ENCODE data around the gene USH1C.

USH1C gene

DNA sequence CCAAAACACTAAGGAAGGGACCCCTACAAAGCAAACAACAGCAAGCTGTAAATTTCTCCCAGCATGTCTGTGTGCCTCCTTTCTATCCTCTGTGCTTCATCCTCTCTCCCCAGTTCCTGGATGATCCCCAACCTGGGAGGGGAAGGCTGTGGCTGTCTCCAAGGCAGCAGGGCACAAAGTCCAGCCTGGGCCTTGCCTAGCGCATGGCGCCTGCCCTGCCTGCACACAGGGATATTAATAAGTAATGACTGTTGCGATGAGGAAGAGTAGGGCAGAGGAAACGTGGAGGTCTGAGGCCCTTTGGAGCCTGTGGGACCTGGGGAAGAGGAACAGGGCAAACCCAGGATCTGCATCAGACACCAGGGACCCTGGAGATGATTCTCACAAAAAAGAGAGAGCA, 2.0 kb downstream of the USH1C start:
- Histone ChIP-seq H4K8ac (ENCODE audit: low read depth, low read length) (no peak overlapping the region), H3K27me3 (ENCODE audit: control insufficient read depth in 3 of 3, insufficient read depth in 3 of 3, low read depth in 1 of 3, low read length in 3 of 3) (peaks cover 0 to 57% (median 20%) of the 10 kb centered on the region in 3 experiments), H4K91ac (ENCODE audit: low read depth, low read length, poor library complexity) (no peak overlapping the region), H3K14ac (ENCODE audit: low read length) (no peak overlapping the region), H2BK15ac (ENCODE audit: low read length) (no peak overlapping the region), H3K4me3 (ENCODE audit: low read length in 2 of 2) (no peak overlapping the region), H2AFZ (ENCODE audit: low read length) (no peak overlapping the region), H2BK12ac (ENCODE audit: low read length) (no peak overlapping the region), H3K9me3 (replicated peaks in 1 of 2; ENCODE audit: control insufficient read depth in 2 of 2, insufficient read depth in 1 of 2, low read depth in 1 of 2, low read length in 2 of 2) (no peaks in the 10 kb centered on the region), H3K36me3 (replicated peaks in 1 of 2; ENCODE audit: control insufficient read depth in 2 of 2, insufficient read depth in 2 of 2, low read length in 2 of 2) (no peaks in the 10 kb centered on the region), H3K4me2 (ENCODE audit: insufficient read depth, low read length, poor library complexity, severe bottlenecking) (no peak overlapping the region), H2BK120ac (ENCODE audit: low read depth, low read length) (no peak overlapping the region), H3K23ac (ENCODE audit: low read depth, low read length, poor library complexity) (no peak overlapping the region), H3K4ac (ENCODE audit: low read length) (no peak overlapping the region), H3K27ac (replicated peaks; ENCODE audit: low read length) (no peak overlapping the region), H3K18ac (ENCODE audit: low read length) (no peak overlapping the region), H2BK5ac (ENCODE audit: low read length) (no peak overlapping the region), H3K79me1 (ENCODE audit: low read depth, low read length) (no peaks in the 10 kb centered on the region), H3K4me1 (ENCODE audit: control insufficient read depth in 2 of 2, insufficient read depth in 1 of 2, low read depth in 1 of 2, low read length in 2 of 2) (peaks cover 0 to 3% of the 10 kb centered on the region in 2 donors), H2AK5ac (ENCODE audit: low read depth, low read length) (no peak overlapping the region), H3K9ac (ENCODE audit: low read depth, low read length, poor library complexity) (peak overlapping the region; percentile 51)
- no peak for DNase-seq (ENCODE audit: low spot score)
- WGBS, 2 donors (ENCODE audit: extremely low coverage in 2 of 2, insufficient read length in 2 of 2, insufficient replicate concordance in 1 of 2) = no CpG with 5 or more reads among the region's 4 CpGs

DNA sequence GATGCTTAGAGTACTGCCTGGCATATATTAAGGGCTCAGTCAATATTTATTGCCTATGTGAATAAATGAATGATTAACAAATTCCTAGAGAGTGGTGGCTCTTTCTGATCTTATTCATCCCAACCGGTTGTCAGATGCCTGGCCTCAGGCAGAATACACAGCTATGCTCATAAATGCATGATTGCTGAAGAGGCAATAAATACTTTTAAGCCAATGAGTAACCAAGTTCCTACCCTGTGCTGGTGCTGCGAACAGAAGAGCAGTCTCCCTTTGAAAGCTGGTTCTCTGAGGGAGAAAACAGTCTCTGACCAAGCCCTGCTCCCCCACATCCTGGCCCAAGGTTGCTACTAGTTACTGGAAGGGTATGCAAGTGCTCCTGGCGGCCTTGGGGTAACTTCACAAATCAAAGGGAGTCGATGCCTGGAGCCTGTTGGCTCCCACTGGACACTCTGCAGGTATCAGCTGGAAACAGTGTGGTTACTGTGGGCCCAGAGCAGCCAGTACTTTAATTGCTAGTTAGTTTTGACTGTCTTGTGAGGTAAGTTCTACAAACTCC, 2.8 kb downstream of the USH1C start:
- Histone ChIP-seq H3K4ac (ENCODE audit: low read length) (no peak overlapping the region), H3K79me1 (ENCODE audit: low read depth, low read length) (no peaks in the 10 kb centered on the region), H3K27me3 (ENCODE audit: control insufficient read depth in 3 of 3, insufficient read depth in 3 of 3, low read depth in 1 of 3, low read length in 3 of 3) (peaks cover 0 to 54% (median 20%) of the 10 kb centered on the region in 3 experiments), H3K9ac (ENCODE audit: low read depth, low read length, poor library complexity) (no peak overlapping the region), H3K4me2 (ENCODE audit: insufficient read depth, low read length, poor library complexity, severe bottlenecking) (no peak overlapping the region), H3K9me3 (replicated peaks in 1 of 2; ENCODE audit: control insufficient read depth in 2 of 2, insufficient read depth in 1 of 2, low read depth in 1 of 2, low read length in 2 of 2) (no peaks in the 10 kb centered on the region), H3K4me3 (ENCODE audit: low read length in 2 of 2) (no peak overlapping the region), H4K8ac (ENCODE audit: low read depth, low read length) (no peak overlapping the region), H3K4me1 (ENCODE audit: control insufficient read depth in 2 of 2, insufficient read depth in 1 of 2, low read depth in 1 of 2, low read length in 2 of 2) (no peaks in the 10 kb centered on the region), H3K27ac (replicated peaks; ENCODE audit: low read length) (no peak overlapping the region), H3K36me3 (replicated peaks in 1 of 2; ENCODE audit: control insufficient read depth in 2 of 2, insufficient read depth in 2 of 2, low read length in 2 of 2) (no peaks in the 10 kb centered on the region), H3K18ac (ENCODE audit: low read length) (no peak overlapping the region), H2BK120ac (ENCODE audit: low read depth, low read length) (no peak overlapping the region), H2BK5ac (ENCODE audit: low read length) (no peak overlapping the region), H2BK12ac (ENCODE audit: low read length) (no peak overlapping the region), H4K91ac (ENCODE audit: low read depth, low read length, poor library complexity) (no peak overlapping the region), H3K23ac (ENCODE audit: low read depth, low read length, poor library complexity) (no peak overlapping the region), H2AK5ac (ENCODE audit: low read depth, low read length) (no peak overlapping the region), H2AFZ (ENCODE audit: low read length) (no peak overlapping the region), H3K14ac (ENCODE audit: low read length) (no peak overlapping the region), H2BK15ac (ENCODE audit: low read length) (no peak overlapping the region)
- DNase-seq (ENCODE audit: low spot score) = no peak
- no CpG with 5 or more reads among the region's 4 CpGs for WGBS, 2 donors (ENCODE audit: extremely low coverage in 2 of 2, insufficient read length in 2 of 2, insufficient replicate concordance in 1 of 2)

DNA sequence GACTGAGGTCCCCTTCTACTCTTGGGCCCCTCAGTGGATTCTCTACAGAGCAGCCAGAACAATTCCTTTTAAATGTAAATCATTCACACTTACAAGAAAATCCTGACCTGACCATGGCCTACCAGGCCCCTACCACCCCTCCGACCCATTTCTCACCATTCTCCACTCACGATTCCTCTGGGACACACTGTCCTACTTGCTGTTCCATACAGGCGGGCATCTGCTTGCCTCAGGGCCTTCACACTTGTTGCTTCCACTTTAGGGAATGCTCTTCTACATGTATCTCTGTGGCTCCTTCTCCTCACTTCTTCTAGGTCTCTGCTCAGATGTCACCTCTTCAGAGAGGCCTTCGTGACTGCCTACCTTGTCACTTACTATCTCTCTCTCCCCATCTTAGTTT, 3.4 kb downstream of the USH1C start:
- H3K18ac ChIP-seq (ENCODE audit: low read length) = no peak overlapping the region
- no peak overlapping the region for H3K27ac ChIP-seq (replicated peaks; ENCODE audit: low read length)
- no peak overlapping the region for H3K4me2 ChIP-seq (ENCODE audit: insufficient read depth, low read length, poor library complexity, severe bottlenecking)
- no peak overlapping the region for H2BK12ac ChIP-seq (ENCODE audit: low read length)
- H3K9me3 ChIP-seq (replicated peaks in 1 of 2; ENCODE audit: control insufficient read depth in 2 of 2, insufficient read depth in 1 of 2, low read depth in 1 of 2, low read length in 2 of 2) = no peaks in the 10 kb centered on the region
- no peak overlapping the region for H2AFZ ChIP-seq (ENCODE audit: low read length)
- no peak overlapping the region for H3K4ac ChIP-seq (ENCODE audit: low read length)
- no peaks in the 10 kb centered on the region for H3K4me1 ChIP-seq (ENCODE audit: control insufficient read depth in 2 of 2, insufficient read depth in 1 of 2, low read depth in 1 of 2, low read length in 2 of 2)
- no peak for DNase-seq (ENCODE audit: low spot score)
- no peak overlapping the region for H2BK120ac ChIP-seq (ENCODE audit: low read depth, low read length)
- H2BK15ac ChIP-seq (ENCODE audit: low read length) = no peak overlapping the region
- WGBS, 2 donors (ENCODE audit: extremely low coverage in 2 of 2, insufficient read length in 2 of 2, insufficient replicate concordance in 1 of 2) = no CpG with 5 or more reads among the region's 4 CpGs
- H4K8ac ChIP-seq (ENCODE audit: low read depth, low read length) = no peak overlapping the region
- H3K79me1 ChIP-seq (ENCODE audit: low read depth, low read length) = no peaks in the 10 kb centered on the region
- no peak overlapping the region for H2AK5ac ChIP-seq (ENCODE audit: low read depth, low read length)
- H3K27me3 ChIP-seq (ENCODE audit: control insufficient read depth in 3 of 3, insufficient read depth in 3 of 3, low read depth in 1 of 3, low read length in 3 of 3) = peaks cover 0 to 49% (median 20%) of the 10 kb centered on the region in 3 experiments
- no peak overlapping the region for H4K91ac ChIP-seq (ENCODE audit: low read depth, low read length, poor library complexity)
- no peak overlapping the region for H3K23ac ChIP-seq (ENCODE audit: low read depth, low read length, poor library complexity)
- no peak overlapping the region for H3K4me3 ChIP-seq (ENCODE audit: low read length in 2 of 2)
- no peak overlapping the region for H3K9ac ChIP-seq (ENCODE audit: low read depth, low read length, poor library complexity)
- H3K36me3 ChIP-seq (replicated peaks in 1 of 2; ENCODE audit: control insufficient read depth in 2 of 2, insufficient read depth in 2 of 2, low read length in 2 of 2) = no peaks in the 10 kb centered on the region
- no peak overlapping the region for H2BK5ac ChIP-seq (ENCODE audit: low read length)
- no peak overlapping the region for H3K14ac ChIP-seq (ENCODE audit: low read length)

DNA sequence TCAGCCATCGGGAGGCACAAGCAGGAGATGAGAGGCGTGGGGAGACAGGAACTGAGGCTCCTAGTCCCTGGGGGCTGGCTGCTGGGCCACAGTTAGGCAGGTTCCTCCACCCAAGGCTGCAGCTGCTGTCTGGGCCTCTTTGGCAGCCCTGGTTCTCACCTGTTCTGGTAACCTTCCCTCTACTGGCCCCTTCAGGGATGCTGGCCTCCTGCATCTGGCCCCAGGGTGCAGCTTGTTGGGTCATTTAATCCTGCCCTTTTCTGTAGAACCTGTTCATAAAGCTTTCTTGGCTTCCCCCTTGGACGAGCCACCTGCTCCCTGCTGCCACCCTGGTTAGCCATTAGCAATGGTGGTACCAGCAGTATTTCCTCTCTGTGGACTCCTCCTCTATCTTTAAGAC, 5.5 kb downstream of the USH1C start:
- peak overlapping the region; percentile 36 for H2AK5ac ChIP-seq (ENCODE audit: low read depth, low read length)
- no CpG with 5 or more reads among the region's 3 CpGs for WGBS, 2 donors (ENCODE audit: extremely low coverage in 2 of 2, insufficient read length in 2 of 2, insufficient replicate concordance in 1 of 2)
- H3K9ac ChIP-seq (ENCODE audit: low read depth, low read length, poor library complexity) = no peak overlapping the region
- no peaks in the 10 kb centered on the region for H3K4me1 ChIP-seq (ENCODE audit: control insufficient read depth in 2 of 2, insufficient read depth in 1 of 2, low read depth in 1 of 2, low read length in 2 of 2)
- H2BK5ac ChIP-seq (ENCODE audit: low read length) = no peak overlapping the region
- H4K91ac ChIP-seq (ENCODE audit: low read depth, low read length, poor library complexity) = no peak overlapping the region
- H2AFZ ChIP-seq (ENCODE audit: low read length) = no peak overlapping the region
- H2BK120ac ChIP-seq (ENCODE audit: low read depth, low read length) = no peak overlapping the region
- H2BK15ac ChIP-seq (ENCODE audit: low read length) = no peak overlapping the region
- peaks cover 0 to 45% (median 13%) of the 10 kb centered on the region in 3 experiments for H3K27me3 ChIP-seq (ENCODE audit: control insufficient read depth in 3 of 3, insufficient read depth in 3 of 3, low read depth in 1 of 3, low read length in 3 of 3)
- H3K4ac ChIP-seq (ENCODE audit: low read length) = no peak overlapping the region
- H3K27ac ChIP-seq (replicated peaks; ENCODE audit: low read length) = no peak overlapping the region
- H4K8ac ChIP-seq (ENCODE audit: low read depth, low read length) = no peak overlapping the region
- H3K9me3 ChIP-seq (replicated peaks in 1 of 2; ENCODE audit: control insufficient read depth in 2 of 2, insufficient read depth in 1 of 2, low read depth in 1 of 2, low read length in 2 of 2) = no peaks in the 10 kb centered on the region
- H2BK12ac ChIP-seq (ENCODE audit: low read length) = no peak overlapping the region
- H3K18ac ChIP-seq (ENCODE audit: low read length) = peak overlapping the region; percentile 56
- peak overlapping the region; percentile 26 for H3K14ac ChIP-seq (ENCODE audit: low read length)
- H3K23ac ChIP-seq (ENCODE audit: low read depth, low read length, poor library complexity) = no peak overlapping the region
- no peaks in the 10 kb centered on the region for H3K79me1 ChIP-seq (ENCODE audit: low read depth, low read length)
- H3K36me3 ChIP-seq (replicated peaks in 1 of 2; ENCODE audit: control insufficient read depth in 2 of 2, insufficient read depth in 2 of 2, low read length in 2 of 2) = no peaks in the 10 kb centered on the region
- H3K4me2 ChIP-seq (ENCODE audit: insufficient read depth, low read length, poor library complexity, severe bottlenecking) = no peak overlapping the region
- no peak overlapping the region for H3K4me3 ChIP-seq (ENCODE audit: low read length in 2 of 2)
- no peak for DNase-seq (ENCODE audit: low spot score)

Measured in neuronal stem cell (in vitro differentiated cells).